ENCODE measurements around the gene TRIM44. TPM values are rescaled to one million over a fixed set of nuclear protein-coding genes. Genes with fewer than 3 reads are reported as not detected.

The TRIM44 gene
- total and polyA plus RNA-seq, 10 of the 15 experiments (the other 5 are each of a cell fraction or from before 2014, with no cell fraction given), result 6.7 to 93.0 (median 27.6) TPM

- H3K4me1 ChIP-seq (ENCODE audit: control insufficient read depth, insufficient read depth, low read length), result peaks cover 8% of the 10 kb centered on the region; the same call in 1 of the 2 replicates
- no peak overlapping the region for H3K4me3 ChIP-seq
- H3K36me3 ChIP-seq (ENCODE audit: control insufficient read depth in 2 of 2, insufficient read depth in 2 of 2, low read length in 1 of 2), result no peaks in the 10 kb centered on the region; a peak in 1 of 4 replicates
- no peak for DNase-seq (ENCODE audit: low read depth, low spot score)
- in situ Hi-C loops (cut with MboI) (no loop called here), intact Hi-C loops (cut with micrococcal nuclease; ENCODE audit: unreplicated experiment) (no loop called here)
- ChIA-PET SMC1A (ENCODE audit: uncharacterized antibody, unreplicated experiment) (interaction anchor here (0.7 to 1.3 kb wide), 2 partner anchors 21 to 62 kb away, joined by 3 read pairs; no protein-coding TSS in a partner anchor), CTCF (interaction anchor here (1.0 to 1.8 kb wide), 2 partner anchors 11 to 12 kb away, joined by 3 to 6 read pairs; no protein-coding TSS in a partner anchor), RAD21 (ENCODE audit: unreplicated experiment) (no interaction called here), POLR2A (interaction anchor here (0.7 kb wide), 1 partner anchor 458 kb away, joined by 4 read pairs; no protein-coding TSS in a partner anchor)
- no peaks in the 10 kb centered on the region; the same call in 2 of the 3 replicates for H3K9me3 ChIP-seq (replicated peaks; ENCODE audit: control insufficient read depth, insufficient read depth, low read length)
- H4K20me1 ChIP-seq (ENCODE audit: control insufficient read depth, insufficient read depth), result no peaks in the 10 kb centered on the region
- WGBS (ENCODE audit: insufficient coverage, insufficient replicate concordance, low lambda C conversion rate, missing lambda C conversion rate), result 100% methylated on average over 5 of the region's 5 CpGs
- no peak overlapping the region for H3K4me2 ChIP-seq (ENCODE audit: control insufficient read depth, insufficient read depth)
- no TSS peak for BruUV-seq (replicated peaks)
- no peak overlapping the region for H3K27ac ChIP-seq (ENCODE audit: control insufficient read depth, insufficient read depth)
- no peaks in the 10 kb centered on the region for H3K27me3 ChIP-seq (replicated peaks in 1 of 2; ENCODE audit: control insufficient read depth in 2 of 2, insufficient read depth in 2 of 2, low read length in 1 of 2)
- FAIRE-seq, result no peak
- H3K79me2 ChIP-seq (ENCODE audit: control insufficient read depth, insufficient read depth, low read length), result peaks cover 4% of the 10 kb centered on the region; the same call in 1 of the 2 replicates
- no peak for ATAC-seq
- H3K9ac ChIP-seq (ENCODE audit: control insufficient read depth, insufficient read depth, low read length), result no peak overlapping the region
- H2AFZ ChIP-seq (ENCODE audit: control insufficient read depth, low read depth, low read length), result no peak overlapping the region
- TF ChIP-seq ETV6 (conservative IDR thresholded peaks at IDR 0.05 in 1 of 2, IDR thresholded peaks at IDR 0.05 in 1 of 2; ENCODE audit: borderline replicate concordance in 1 of 2, low read depth in 1 of 2) (no peak), BMI1 (IDR thresholded peaks at IDR 0.05; ENCODE audit: borderline replicate concordance) (no peak), RFX5 (IDR thresholded peaks at IDR 0.05; ENCODE audit: low read depth, low read length) (no peak), EED (IDR thresholded peaks at IDR 0.05; ENCODE audit: low read depth) (no peak), EP300 (IDR thresholded peaks at IDR 0.05; ENCODE audit: borderline replicate concordance in 1 of 2, control insufficient read depth in 1 of 2, low read depth in 2 of 2, low read length in 2 of 2) (no peak), BHLHE40 (IDR thresholded peaks at IDR 0.05; ENCODE audit: borderline replicate concordance in 1 of 2, low read depth in 2 of 2, low read length in 1 of 2) (no peak), ZBTB4 (CRISPR knock-in tag; IDR thresholded peaks at IDR 0.05) (no peak), YBX1 (IDR thresholded peaks at IDR 0.05) (no peak), SP1 (IDR thresholded peaks at IDR 0.05; ENCODE audit: low read depth, low read length) (no peak), SUPT20H (IDR thresholded peaks at IDR 0.05; ENCODE audit: borderline replicate concordance, control insufficient read depth, low read depth, low read length) (no peak), TBL1XR1 (IDR thresholded peaks at IDR 0.05; ENCODE audit: low read depth, low read length) (no peak)
- TF ChIP-seq, protein P1, sequence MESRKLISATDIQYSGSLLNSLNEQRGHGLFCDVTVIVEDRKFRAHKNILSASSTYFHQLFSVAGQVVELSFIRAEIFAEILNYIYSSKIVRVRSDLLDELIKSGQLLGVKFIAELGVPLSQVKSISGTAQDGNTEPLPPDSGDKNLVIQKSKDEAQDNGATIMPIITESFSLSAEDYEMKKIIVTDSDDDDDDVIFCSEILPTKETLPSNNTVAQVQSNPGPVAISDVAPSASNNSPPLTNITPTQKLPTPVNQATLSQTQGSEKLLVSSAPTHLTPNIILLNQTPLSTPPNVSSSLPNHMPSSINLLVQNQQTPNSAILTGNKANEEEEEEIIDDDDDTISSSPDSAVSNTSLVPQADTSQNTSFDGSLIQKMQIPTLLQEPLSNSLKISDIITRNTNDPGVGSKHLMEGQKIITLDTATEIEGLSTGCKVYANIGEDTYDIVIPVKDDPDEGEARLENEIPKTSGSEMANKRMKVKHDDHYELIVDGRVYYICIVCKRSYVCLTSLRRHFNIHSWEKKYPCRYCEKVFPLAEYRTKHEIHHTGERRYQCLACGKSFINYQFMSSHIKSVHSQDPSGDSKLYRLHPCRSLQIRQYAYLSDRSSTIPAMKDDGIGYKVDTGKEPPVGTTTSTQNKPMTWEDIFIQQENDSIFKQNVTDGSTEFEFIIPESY (IDR thresholded peaks at IDR 0.05), result no peak
- TF ChIP-seq, protein P2, sequence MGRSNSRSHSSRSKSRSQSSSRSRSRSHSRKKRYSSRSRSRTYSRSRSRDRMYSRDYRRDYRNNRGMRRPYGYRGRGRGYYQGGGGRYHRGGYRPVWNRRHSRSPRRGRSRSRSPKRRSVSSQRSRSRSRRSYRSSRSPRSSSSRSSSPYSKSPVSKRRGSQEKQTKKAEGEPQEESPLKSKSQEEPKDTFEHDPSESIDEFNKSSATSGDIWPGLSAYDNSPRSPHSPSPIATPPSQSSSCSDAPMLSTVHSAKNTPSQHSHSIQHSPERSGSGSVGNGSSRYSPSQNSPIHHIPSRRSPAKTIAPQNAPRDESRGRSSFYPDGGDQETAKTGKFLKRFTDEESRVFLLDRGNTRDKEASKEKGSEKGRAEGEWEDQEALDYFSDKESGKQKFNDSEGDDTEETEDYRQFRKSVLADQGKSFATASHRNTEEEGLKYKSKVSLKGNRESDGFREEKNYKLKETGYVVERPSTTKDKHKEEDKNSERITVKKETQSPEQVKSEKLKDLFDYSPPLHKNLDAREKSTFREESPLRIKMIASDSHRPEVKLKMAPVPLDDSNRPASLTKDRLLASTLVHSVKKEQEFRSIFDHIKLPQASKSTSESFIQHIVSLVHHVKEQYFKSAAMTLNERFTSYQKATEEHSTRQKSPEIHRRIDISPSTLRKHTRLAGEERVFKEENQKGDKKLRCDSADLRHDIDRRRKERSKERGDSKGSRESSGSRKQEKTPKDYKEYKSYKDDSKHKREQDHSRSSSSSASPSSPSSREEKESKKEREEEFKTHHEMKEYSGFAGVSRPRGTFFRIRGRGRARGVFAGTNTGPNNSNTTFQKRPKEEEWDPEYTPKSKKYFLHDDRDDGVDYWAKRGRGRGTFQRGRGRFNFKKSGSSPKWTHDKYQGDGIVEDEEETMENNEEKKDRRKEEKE (IDR thresholded peaks at IDR 0.05), result no peak
- TF ChIP-seq, protein P3, sequence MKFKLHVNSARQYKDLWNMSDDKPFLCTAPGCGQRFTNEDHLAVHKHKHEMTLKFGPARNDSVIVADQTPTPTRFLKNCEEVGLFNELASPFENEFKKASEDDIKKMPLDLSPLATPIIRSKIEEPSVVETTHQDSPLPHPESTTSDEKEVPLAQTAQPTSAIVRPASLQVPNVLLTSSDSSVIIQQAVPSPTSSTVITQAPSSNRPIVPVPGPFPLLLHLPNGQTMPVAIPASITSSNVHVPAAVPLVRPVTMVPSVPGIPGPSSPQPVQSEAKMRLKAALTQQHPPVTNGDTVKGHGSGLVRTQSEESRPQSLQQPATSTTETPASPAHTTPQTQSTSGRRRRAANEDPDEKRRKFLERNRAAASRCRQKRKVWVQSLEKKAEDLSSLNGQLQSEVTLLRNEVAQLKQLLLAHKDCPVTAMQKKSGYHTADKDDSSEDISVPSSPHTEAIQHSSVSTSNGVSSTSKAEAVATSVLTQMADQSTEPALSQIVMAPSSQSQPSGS (IDR thresholded peaks at IDR 0.05; ENCODE audit: low read length), result no peak
Observed at GRCh38 chr11:35779409-35779808, 116.8 kb downstream of the TRIM44 start.
